GM18867 (cell line): ENCODE results near the gene CCL14.
"Not testable (repeated sequence)": the region's sequence is repeated elsewhere in the genome, so short reads cannot be mapped to it uniquely, and the experiment has no call there.

Experiments
- ATAC-seq: cut with Tn5 transposase; IDR thresholded peaks from one replicate; pipeline ENCODE4 v1.9.1; 2021; ENCODE audit warnings: mild to moderate bottlenecking, moderate library complexity; ENCODE audit not compliant: unreplicated experiment

Gene CCL14

DNA sequence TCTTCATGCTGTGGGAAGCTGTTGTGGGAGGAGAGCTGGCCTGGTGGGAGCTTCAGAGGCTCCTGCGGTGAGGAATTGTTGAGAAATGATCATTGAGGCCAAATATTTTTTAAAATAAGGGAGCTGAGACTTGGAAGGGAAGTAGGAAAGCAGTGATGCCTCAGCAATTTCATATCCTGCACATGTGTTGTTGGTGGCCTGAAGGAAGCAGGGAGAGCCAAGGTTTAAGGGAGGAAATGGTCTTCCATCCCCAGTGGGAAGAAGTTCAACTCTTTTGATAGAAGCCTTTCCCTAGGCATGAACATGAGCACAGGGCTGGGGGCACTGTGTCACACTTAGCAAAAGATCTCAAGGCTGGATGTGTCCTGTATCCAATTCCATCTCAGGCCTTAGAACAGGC lies at the start of gene CCL14:
CCL14 (minus strand) TSS at position 87 of the 400 bp plus-strand sequence; CDS start at position 7, 80 bp downstream.
- ATAC-seq = no peak

- ATAC-seq = no peak
These were observed 49.7 kb upstream of the CCL14 start for GRCh38 chr17:36036235-36036634.

DNA sequence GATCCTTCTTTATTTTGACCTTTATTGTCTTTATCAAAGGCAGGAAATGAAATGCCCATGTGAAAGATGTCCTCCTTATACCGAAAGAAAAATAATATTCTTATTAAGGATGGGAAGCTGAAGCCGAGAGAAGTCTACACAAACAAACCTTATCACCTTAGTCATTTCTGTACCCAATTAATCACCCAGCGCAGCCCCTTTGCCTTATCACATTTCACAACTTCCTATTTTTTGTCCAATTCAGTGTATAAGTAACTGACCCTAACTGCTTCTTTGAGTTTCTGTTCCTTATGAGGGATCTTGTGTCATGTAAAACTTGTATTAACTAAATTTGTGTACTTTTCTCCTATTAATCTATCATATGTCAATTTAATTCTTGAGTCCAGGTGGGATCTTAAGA lies 47.6 kb upstream of the CCL14 start:
- no peak for ATAC-seq

DNA sequence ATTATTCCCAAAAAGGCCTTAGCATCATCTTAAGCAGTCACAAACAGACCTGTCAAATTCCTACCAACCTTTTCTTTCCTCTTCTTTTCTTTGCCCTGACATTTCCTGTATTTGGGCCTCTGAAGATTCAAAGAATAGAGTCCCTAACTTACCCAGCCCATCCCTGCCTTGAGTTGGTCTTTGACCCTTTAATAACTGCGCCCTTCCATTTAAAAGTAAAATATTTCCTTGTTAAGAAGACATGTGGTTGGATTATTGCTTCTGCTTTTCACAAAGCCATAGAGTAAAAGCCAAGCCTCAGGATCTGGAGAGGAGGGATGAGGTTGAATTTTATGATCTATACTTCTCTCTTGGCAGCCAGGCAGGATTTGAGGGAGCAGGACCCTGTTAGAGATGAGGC lies 44.4 kb upstream of the CCL14 start:
- ATAC-seq = no peak

- ATAC-seq = no peak
These were observed 41.2 kb upstream of the CCL14 start for GRCh38 chr17:36027761-36028160.

DNA sequence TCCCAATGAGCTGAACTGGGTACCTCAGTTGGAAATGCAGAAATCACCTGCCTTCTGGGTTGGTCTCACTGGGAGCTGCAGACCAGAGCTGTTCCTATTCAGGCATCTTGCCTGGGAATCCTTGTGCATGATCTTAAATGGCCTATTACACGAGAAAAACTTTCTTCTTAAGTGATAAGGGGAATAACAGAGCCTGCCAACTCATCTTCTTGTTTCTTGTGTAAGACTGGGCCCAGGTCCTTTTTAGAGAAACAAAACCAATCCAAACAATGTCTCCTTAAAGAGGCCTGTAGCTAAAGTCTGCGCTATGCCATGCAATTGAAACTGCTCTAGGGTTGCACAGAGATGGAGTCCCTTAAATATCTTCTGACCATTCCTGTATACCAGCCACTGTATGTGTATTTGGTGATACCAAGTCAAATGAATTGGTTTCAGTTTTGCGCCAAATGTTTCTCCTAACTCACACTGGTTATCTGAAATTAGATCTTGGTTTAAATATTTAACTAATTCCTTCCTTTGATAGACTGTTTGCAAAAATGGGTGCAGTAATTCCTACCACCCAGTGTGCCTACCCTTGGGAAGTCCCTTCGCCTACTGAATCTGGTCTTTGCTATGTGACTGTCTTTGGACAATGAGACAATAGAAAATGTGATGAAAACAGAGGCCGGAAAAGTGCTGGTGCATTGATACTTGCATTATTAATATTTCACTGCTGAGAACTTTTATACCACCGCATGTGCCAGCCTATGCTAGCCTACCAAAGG lies 37.8 kb upstream of the CCL14 start:
- no peak for ATAC-seq

- ATAC-seq = no peak
These were observed 32.9 kb upstream of the CCL14 start for GRCh38 chr17:36019423-36019822.

- ATAC-seq = no peak
These were observed 31.3 kb upstream of the CCL14 start, which contains the start of gene CCL23 for GRCh38 chr17:36017799-36018198. Gene CCL23, minus strand, starts transcription at chr17:36017972. Its CDS starts 75 bp downstream, at chr17:36017897.

DNA sequence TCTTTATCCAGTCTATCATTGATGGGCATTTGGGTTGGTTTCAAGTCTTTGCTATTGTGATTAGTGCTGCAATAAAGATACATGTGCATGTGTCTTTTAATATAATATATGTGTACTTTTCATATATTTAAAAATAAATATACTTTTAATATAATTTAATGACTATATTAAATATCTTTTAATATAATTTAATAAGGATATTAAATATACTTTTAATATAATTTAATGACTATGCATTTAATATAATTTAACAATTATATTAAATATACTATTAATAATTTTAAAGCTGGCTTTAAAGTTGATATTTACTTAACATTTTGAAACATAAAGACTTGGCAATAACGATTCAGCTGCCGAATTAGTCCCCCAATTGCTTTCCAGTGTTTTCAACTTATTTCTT lies 30.0 kb upstream of the CCL14 start:
- no peak for ATAC-seq

DNA sequence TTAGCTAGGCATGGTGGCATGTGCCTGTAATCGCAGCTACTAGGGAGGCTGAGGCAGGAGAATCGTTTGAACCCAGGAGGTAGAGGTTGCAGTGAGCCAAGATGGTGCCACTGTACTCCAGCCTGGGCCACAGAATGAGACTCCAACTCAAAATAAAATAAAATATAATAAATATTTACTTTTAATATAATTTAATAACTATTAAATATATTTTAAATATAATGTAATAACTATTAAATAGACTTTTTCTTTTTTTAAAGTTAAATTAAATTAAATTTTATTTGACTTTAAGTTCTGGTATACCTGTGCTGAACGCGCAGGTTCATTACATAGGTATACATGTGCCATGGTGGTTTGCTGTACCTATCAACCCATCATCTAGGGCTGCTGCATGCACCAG lies 29.4 kb upstream of the CCL14 start:
- not testable (repeated sequence) for ATAC-seq

DNA sequence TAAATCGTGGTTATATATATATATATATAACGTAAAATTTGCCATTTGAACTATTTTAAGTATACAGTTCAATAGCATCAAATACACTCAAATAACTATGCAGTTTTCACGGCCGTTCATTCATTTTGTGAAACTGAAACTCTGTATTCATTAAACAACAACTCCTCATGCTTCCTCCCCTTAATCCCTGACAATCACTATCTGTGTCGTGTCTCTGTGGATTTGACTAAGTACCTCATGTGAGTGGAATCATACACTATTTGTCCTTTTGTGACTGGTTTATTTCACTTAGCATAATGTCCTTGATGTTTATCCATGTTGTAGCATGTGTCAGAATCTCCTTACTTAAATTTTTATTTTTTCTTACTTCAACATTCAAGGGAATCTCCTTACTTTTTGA lies 28.4 kb upstream of the CCL14 start:
- no peak for ATAC-seq

GRCh38 chr17:36011201-36011600 lies 24.7 kb upstream of the CCL14 start:
- ATAC-seq = no peak

DNA sequence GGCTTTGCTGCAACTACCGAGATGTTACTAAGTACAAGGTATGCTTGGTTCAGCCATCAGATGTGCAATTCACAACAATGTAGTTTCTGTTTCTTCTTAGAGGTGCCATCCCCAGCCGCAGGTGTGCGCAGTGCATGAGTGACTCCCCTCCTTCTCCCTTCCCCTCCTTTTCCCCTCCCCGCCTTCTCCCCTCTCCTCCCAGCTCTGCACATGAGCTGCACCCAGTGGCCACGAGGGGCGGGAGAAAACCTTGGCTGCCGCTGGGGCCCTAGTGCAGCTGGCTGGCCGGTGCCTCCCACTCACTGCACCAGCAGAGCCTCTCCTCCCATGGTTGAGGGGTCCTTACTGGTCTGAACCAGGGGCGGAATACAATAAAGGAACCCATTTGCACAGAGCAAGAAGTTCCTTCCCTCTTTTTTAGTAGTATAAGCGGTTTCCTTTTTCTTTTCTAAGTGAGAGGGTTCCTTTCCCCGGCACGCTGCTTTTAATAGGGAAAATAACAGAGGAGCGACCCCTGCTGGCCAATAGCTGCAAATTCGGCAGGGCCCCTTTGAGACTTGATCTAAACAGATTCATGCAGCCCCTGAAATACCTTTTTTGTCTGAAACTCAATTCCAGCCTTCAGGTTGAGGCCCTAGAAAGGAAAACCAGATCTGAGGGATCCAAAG lies 22.6 kb upstream of the CCL14 start:
- ATAC-seq = no peak

- no peak for ATAC-seq
These were observed 18.1 kb upstream of the CCL14 start for GRCh38 chr17:36004594-36005108.

- ATAC-seq = no peak
These were observed 16.1 kb upstream of the CCL14 start for GRCh38 chr17:36002631-36003030.

- ATAC-seq = no peak
These were observed 15.5 kb upstream of the CCL14 start for GRCh38 chr17:36001862-36002603.

- ATAC-seq = no peak
These were observed 14.7 kb upstream of the CCL14 start, which contains the start of gene CCL15 for GRCh38 chr17:36001110-36001771. Gene CCL15, minus strand, starts transcription at chr17:36001553. Its CDS starts 61 bp downstream, at chr17:36001492.

GRCh38 chr17:36000732-36001109 lies 14.2 kb upstream of the CCL14 start:
- ATAC-seq = no peak

DNA sequence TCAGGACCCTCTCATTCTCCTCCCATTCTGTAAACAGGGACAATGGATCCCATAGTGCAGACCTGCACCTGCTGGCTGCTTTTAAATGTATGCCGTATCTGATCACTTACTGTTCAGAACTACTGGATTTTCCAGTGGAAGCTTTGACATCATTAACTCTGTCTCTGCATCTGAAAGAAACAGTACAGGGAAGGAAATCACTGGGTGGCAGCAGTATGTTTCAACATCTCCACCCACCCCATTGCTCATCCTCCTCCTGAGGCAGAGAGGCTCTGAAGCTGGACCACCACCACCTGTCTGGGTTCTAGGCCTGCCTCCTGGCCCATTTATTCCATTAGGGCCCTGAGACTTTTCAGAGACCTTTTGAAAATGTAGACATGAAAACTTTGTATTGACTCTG lies 12.2 kb upstream of the CCL14 start:
- ATAC-seq = no peak

DNA sequence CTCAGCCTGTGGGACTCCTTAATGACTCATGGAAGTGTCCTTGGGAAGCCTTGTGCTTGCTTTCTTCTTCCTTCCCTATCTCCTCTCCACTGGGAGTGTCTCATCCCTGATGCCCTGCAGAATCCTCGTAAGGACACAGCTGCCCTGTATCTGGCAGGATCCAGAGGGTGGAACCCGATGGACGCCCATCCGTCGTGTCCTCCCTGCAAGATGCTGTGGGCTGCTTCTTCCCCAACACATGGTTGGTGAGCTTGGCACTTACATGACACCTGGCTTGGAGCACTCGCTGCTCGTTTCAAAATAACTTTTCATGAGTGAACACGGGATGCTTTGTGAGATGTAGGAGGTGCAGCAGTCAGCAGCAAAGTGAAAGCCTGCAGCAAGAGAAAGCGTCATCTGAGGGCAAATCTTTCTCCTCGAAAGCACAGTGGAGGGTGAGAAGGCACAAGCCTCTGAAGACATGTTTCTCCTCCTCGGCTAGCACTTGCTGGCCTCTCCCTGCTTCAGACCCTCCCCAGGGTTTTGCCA lies 11.6 kb upstream of the CCL14 start:
- ATAC-seq = no peak

DNA sequence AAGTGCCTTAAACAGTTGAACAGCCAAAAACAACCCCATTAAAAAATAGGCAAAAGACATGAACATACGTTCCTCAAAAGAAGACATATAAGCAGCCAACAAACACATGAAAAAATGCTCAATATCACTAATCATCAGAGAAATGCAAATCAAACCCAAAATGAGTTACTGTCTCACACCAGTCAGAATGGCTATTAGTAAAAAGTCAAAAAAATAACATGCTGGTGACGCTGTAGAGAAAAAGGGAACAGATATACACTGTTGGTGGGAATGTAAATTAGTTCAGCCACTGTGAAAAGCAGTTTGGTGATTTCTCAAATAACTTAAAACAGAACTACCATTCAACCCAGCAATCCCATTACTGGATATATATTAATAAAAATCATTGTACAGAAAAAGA lies 8.8 kb upstream of the CCL14 start:
- not testable (repeated sequence) for ATAC-seq
